ENCODE data around the gene LPCAT3. TPM values are rescaled to one million over a fixed set of nuclear protein-coding genes. Genes with fewer than 3 reads are reported as not detected.

Gene LPCAT3
- total and polyA plus RNA-seq, 2 of the 13 experiments (the other 11 are each of a cell fraction or from before 2014, with no cell fraction given): 44.5 to 64.3 TPM

- TF ChIP-seq ZNF574 (CRISPR knock-in tag; IDR thresholded peaks at IDR 0.05) (peak; percentile 65), ARNTL (CRISPR knock-in tag; IDR thresholded peaks at IDR 0.05) (0 out of 2 replicates have a peak, but pooled peaks have one; percentile 30), MTA1 (CRISPR knock-in tag; IDR thresholded peaks at IDR 0.05; ENCODE audit: borderline replicate concordance) (no peak; the same call in 1 of the 2 replicates), SP1 (IDR thresholded peaks at IDR 0.05) (no peak), SP1 (CRISPR knock-in tag; IDR thresholded peaks at IDR 0.05) (peak; percentile 44; the same call in 1 of the 2 replicates), MNT (IDR thresholded peaks at IDR 0.05) (no peak), RELA (CRISPR knock-in tag; IDR thresholded peaks at IDR 0.05) (no peak), BHLHE40 (IDR thresholded peaks at IDR 0.05; ENCODE audit: low read length) (no peak), JDP2 (CRISPR knock-in tag; IDR thresholded peaks at IDR 0.05; ENCODE audit: borderline replicate concordance) (no peak), BRD4 (CRISPR knock-in tag; IDR thresholded peaks at IDR 0.05) (peak; percentile 72), MED13 (CRISPR knock-in tag; IDR thresholded peaks at IDR 0.05) (peak; percentile 76; the same call in 1 of the 2 replicates), KDM4B (CRISPR knock-in tag; IDR thresholded peaks at IDR 0.05) (peak; percentile 44; the same call in 1 of the 2 replicates), ZNF577 (CRISPR knock-in tag; IDR thresholded peaks at IDR 0.05; ENCODE audit: borderline replicate concordance, low read depth) (no peak), SALL1 (CRISPR knock-in tag; IDR thresholded peaks at IDR 0.05) (peak; percentile 62)
- TF ChIP-seq, protein P1, sequence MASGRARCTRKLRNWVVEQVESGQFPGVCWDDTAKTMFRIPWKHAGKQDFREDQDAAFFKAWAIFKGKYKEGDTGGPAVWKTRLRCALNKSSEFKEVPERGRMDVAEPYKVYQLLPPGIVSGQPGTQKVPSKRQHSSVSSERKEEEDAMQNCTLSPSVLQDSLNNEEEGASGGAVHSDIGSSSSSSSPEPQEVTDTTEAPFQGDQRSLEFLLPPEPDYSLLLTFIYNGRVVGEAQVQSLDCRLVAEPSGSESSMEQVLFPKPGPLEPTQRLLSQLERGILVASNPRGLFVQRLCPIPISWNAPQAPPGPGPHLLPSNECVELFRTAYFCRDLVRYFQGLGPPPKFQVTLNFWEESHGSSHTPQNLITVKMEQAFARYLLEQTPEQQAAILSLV (CRISPR knock-in tag; IDR thresholded peaks at IDR 0.05; ENCODE audit: borderline replicate concordance): peak; percentile 86; the same call in 1 of the 2 replicates
- TF ChIP-seq, protein P2, sequence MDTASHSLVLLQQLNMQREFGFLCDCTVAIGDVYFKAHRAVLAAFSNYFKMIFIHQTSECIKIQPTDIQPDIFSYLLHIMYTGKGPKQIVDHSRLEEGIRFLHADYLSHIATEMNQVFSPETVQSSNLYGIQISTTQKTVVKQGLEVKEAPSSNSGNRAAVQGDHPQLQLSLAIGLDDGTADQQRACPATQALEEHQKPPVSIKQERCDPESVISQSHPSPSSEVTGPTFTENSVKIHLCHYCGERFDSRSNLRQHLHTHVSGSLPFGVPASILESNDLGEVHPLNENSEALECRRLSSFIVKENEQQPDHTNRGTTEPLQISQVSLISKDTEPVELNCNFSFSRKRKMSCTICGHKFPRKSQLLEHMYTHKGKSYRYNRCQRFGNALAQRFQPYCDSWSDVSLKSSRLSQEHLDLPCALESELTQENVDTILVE (CRISPR knock-in tag; IDR thresholded peaks at IDR 0.05): 0 out of 2 replicates have a peak, but pooled peaks have one; percentile 56
- TF ChIP-seq, protein P3, sequence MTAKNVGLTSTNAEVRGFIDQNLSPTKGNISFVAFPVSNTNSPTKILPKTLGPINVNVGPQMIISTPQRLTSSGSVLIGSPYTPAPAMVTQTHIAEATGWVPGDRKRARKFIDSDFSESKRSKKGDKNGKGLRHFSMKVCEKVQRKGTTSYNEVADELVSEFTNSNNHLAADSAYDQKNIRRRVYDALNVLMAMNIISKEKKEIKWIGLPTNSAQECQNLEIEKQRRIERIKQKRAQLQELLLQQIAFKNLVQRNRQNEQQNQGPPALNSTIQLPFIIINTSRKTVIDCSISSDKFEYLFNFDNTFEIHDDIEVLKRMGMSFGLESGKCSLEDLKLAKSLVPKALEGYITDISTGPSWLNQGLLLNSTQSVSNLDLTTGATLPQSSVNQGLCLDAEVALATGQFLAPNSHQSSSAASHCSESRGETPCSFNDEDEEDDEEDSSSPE (CRISPR knock-in tag; IDR thresholded peaks at IDR 0.05): peak; percentile 93
- TF ChIP-seq, protein P4, sequence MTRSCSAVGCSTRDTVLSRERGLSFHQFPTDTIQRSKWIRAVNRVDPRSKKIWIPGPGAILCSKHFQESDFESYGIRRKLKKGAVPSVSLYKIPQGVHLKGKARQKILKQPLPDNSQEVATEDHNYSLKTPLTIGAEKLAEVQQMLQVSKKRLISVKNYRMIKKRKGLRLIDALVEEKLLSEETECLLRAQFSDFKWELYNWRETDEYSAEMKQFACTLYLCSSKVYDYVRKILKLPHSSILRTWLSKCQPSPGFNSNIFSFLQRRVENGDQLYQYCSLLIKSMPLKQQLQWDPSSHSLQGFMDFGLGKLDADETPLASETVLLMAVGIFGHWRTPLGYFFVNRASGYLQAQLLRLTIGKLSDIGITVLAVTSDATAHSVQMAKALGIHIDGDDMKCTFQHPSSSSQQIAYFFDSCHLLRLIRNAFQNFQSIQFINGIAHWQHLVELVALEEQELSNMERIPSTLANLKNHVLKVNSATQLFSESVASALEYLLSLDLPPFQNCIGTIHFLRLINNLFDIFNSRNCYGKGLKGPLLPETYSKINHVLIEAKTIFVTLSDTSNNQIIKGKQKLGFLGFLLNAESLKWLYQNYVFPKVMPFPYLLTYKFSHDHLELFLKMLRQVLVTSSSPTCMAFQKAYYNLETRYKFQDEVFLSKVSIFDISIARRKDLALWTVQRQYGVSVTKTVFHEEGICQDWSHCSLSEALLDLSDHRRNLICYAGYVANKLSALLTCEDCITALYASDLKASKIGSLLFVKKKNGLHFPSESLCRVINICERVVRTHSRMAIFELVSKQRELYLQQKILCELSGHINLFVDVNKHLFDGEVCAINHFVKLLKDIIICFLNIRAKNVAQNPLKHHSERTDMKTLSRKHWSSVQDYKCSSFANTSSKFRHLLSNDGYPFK (CRISPR knock-in tag; IDR thresholded peaks at IDR 0.05; ENCODE audit: borderline replicate concordance): peak; percentile 73; the same call in 1 of the 2 replicates
These were observed 73.7 kb downstream of the LPCAT3 start (continued) for GRCh38 chr12:6944381-6945186.

Measured in HepG2 (cell line).